ENCODE data around the gene DEGS1.

DEGS1 gene

GRCh38 chr1:224196813-224197600 lies 14.0 kb downstream of the DEGS1 start:
- no peak for DNase-seq (ENCODE audit: low spot score)
- no peak for TF ChIP-seq CTCF (IDR thresholded peaks at IDR 0.05; ENCODE audit: borderline replicate concordance, control extremely low read depth, extremely low read depth, insufficient read depth, missing control alignments)
- in situ Hi-C loops (cut with MboI; ENCODE audit: low sequenced_read_pairs, unreplicated experiment), result no loop called here

GRCh38 chr1:224198572-224198971 lies 15.5 kb downstream of the DEGS1 start:
- no peak for TF ChIP-seq CTCF (IDR thresholded peaks at IDR 0.05; ENCODE audit: borderline replicate concordance, control extremely low read depth, extremely low read depth, insufficient read depth, missing control alignments)
- DNase-seq (ENCODE audit: low spot score), result no peak

GRCh38 chr1:224199679-224200078 lies 16.6 kb downstream of the DEGS1 start:
- TF ChIP-seq CTCF (IDR thresholded peaks at IDR 0.05; ENCODE audit: borderline replicate concordance, control extremely low read depth, extremely low read depth, insufficient read depth, missing control alignments), result no peak
- in situ Hi-C loops (cut with MboI; ENCODE audit: low sequenced_read_pairs, unreplicated experiment), result no loop called here
- DNase-seq (ENCODE audit: low spot score), result peak; percentile 7

More at GRCh38 chr1:224198572-224198971, 15.5 kb downstream of the DEGS1 start:
- in situ Hi-C loops (cut with MboI; ENCODE audit: low sequenced_read_pairs, unreplicated experiment), result no loop called here

GRCh38 chr1:224201383-224201782 lies 18.3 kb downstream of the DEGS1 start:
- TF ChIP-seq CTCF (IDR thresholded peaks at IDR 0.05; ENCODE audit: borderline replicate concordance, control extremely low read depth, extremely low read depth, insufficient read depth, missing control alignments), result no peak
- DNase-seq (ENCODE audit: low spot score), result no peak
- in situ Hi-C loops (cut with MboI; ENCODE audit: low sequenced_read_pairs, unreplicated experiment), result no loop called here

- DNase-seq (ENCODE audit: low spot score), result no peak
- TF ChIP-seq CTCF (IDR thresholded peaks at IDR 0.05; ENCODE audit: borderline replicate concordance, control extremely low read depth, extremely low read depth, insufficient read depth, missing control alignments), result no peak
- in situ Hi-C loops (cut with MboI; ENCODE audit: low sequenced_read_pairs, unreplicated experiment), result no loop called here
These were observed 18.8 kb downstream of the DEGS1 start for GRCh38 chr1:224201853-224202252.

GRCh38 chr1:224203243-224204016 lies 20.4 kb downstream of the DEGS1 start:
- no peak for TF ChIP-seq CTCF (IDR thresholded peaks at IDR 0.05; ENCODE audit: borderline replicate concordance, control extremely low read depth, extremely low read depth, insufficient read depth, missing control alignments)
- peak; percentile 45 for DNase-seq (ENCODE audit: low spot score)
- in situ Hi-C loops (cut with MboI; ENCODE audit: low sequenced_read_pairs, unreplicated experiment), result no loop called here
